Suprapubic skin (tissue), 4 donors: ENCODE results near the gene CYP4X1.
"Not testable (repeated sequence)": the region's sequence is repeated elsewhere in the genome, so short reads cannot be mapped to it uniquely, and the experiment has no call there.

Experiments used
- CTCF ChIP-seq, 2 donors: fragments of 200-600 bp in 1 of 2; fragments of 450-650 bp in 1 of 2; sonication (generic) in 1 of 2; IDR thresholded peaks; one replicate each; pipeline ENCODE4 v1.5.1; 2016 to 2019; ENCODE audit warnings: antibody characterized with exemption in 2 of 2, mild to moderate bottlenecking in 1 of 2, moderate library complexity in 1 of 2
- POLR2A ChIP-seq, 2 donors: fragments of 450-650 bp; IDR thresholded peaks; one replicate each; pipeline ENCODE4 v1.6.1; 2017; ENCODE audit warnings: antibody characterized with exemption in 2 of 2, mild to moderate bottlenecking in 2 of 2, moderate library complexity in 2 of 2
- POLR2AphosphoS5 ChIP-seq, 3 donors: sonication (generic); formaldehyde crosslinking; IDR thresholded peaks; one replicate each; pipeline ENCODE4 v1.6.1; 2017; ENCODE audit warnings: antibody characterized with exemption in 3 of 3

GRCh38 chr1:47091476-47091875 lies 68.0 kb downstream of the CYP4X1 start:
- TF ChIP-seq CTCF, POLR2AphosphoS5, POLR2A (IDR thresholded peaks at IDR 0.05): not testable (repeated sequence)
